ENCODE measurements around the gene CMBL. TPM values are rescaled to one million over a fixed set of nuclear protein-coding genes. Genes with fewer than 3 reads are reported as not detected.
"Not testable (repeated sequence)": the region's sequence is repeated elsewhere in the genome, so short reads cannot be mapped to it uniquely, and the experiment has no call there.

CMBL gene
- total and polyA plus RNA-seq, 10 donors: 1.3 to 11.2 (median 4.1) TPM

DNA sequence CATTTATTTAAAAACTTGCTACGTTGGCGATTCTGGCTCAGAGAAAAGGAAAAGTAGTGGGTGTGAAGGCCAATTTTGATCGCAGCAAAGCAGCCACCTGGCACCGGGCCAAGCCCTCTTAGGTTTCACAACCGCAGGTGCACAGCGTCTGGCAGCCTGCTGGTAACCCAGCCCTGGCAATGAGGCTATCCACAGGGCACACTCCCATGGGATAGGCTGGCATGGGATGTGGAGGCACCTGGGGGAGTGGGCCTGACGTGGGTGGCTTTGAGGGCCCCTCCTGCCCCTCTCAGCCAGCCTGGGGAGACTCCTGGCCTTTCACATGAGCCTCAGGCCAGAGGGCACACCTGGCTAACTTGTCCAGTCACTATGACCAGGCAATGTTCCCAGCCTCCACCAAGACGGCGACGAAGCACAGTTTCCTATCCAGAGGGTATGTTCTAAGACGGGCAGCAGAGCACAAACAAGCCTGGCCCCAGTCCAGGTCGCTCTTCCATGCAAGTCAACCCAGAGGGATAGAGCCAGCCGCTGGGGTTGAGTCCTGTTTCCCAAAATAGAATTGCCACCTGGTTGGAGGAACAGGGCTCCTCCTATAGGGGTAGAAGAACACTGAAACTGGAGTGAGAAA, 19.0 kb downstream of the CMBL start:
- Histone ChIP-seq H3K9me3 (no peaks in the 10 kb centered on the region), H3K36me3 (no peaks in the 10 kb centered on the region), H3K4me3 (no peak overlapping the region), H3K27me3 (replicated peaks in 1 of 7) (no peaks in the 10 kb centered on the region), H3K4me1 (peaks cover 0 to 18% (median 10%) of the 10 kb centered on the region in 6 donors), H3K27ac (no peak overlapping the region)
- peak; percentile 85 for DNase-seq
- WGBS, 5 donors: 36 to 45% (median 43%) methylated on average over 9 to 13 of the region's 13 CpGs
- TF ChIP-seq POLR2A (IDR thresholded peaks at IDR 0.05): no peak
- peak in 2 of 3 donors; percentile 19 to 21 for TF ChIP-seq POLR2AphosphoS5 (IDR thresholded peaks at IDR 0.05)
- intact Hi-C loops (cut with DNase I; ENCODE audit: low total_unique reads): loop anchor here (10.0 kb wide), 1 partner anchor 136 kb away; no protein-coding TSS in a partner anchor

DNA sequence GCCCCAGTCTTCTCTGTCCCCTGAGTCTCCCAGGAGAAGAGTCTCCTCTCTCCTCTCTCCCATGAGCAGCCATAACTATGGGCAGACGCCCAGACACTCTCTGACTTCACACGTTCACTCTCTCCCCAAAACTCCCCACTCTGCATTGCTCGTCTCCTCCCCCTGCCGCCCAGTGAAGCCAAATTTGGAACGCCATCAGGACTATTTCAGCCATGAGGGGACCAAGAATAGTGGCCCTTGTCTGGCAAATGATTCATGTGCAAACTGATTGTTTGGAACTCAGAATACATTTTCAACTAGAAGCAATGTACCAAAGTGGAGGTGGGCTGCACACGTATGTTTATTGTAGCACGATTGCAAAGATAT, 20.9 kb downstream of the CMBL start:
- Histone ChIP-seq H3K27me3 (replicated peaks in 1 of 7) (no peaks in the 10 kb centered on the region), H3K36me3 (no peaks in the 10 kb centered on the region), H3K9me3 (no peaks in the 10 kb centered on the region), H3K4me1 (peaks cover 0 to 18% (median 10%) of the 10 kb centered on the region in 6 donors), H3K27ac (no peak overlapping the region), H3K4me3 (no peak overlapping the region)
- no peak for DNase-seq
- 92 to 96% (median 94%) methylated on average over 7 of the region's 7 CpGs for WGBS, 5 donors
- TF ChIP-seq POLR2AphosphoS5 (IDR thresholded peaks at IDR 0.05) (no peak), POLR2A (IDR thresholded peaks at IDR 0.05) (no peak)
- TF ChIP-seq, protein P1, sequence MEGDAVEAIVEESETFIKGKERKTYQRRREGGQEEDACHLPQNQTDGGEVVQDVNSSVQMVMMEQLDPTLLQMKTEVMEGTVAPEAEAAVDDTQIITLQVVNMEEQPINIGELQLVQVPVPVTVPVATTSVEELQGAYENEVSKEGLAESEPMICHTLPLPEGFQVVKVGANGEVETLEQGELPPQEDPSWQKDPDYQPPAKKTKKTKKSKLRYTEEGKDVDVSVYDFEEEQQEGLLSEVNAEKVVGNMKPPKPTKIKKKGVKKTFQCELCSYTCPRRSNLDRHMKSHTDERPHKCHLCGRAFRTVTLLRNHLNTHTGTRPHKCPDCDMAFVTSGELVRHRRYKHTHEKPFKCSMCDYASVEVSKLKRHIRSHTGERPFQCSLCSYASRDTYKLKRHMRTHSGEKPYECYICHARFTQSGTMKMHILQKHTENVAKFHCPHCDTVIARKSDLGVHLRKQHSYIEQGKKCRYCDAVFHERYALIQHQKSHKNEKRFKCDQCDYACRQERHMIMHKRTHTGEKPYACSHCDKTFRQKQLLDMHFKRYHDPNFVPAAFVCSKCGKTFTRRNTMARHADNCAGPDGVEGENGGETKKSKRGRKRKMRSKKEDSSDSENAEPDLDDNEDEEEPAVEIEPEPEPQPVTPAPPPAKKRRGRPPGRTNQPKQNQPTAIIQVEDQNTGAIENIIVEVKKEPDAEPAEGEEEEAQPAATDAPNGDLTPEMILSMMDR (IDR thresholded peaks at IDR 0.05 in 8 of 11, conservative IDR thresholded peaks at IDR 0.05 in 3 of 11): no peak
- intact Hi-C loops (cut with DNase I; ENCODE audit: low total_unique reads): loop anchor here (10.0 kb wide), 1 partner anchor 138 kb away; no protein-coding TSS in a partner anchor

DNA sequence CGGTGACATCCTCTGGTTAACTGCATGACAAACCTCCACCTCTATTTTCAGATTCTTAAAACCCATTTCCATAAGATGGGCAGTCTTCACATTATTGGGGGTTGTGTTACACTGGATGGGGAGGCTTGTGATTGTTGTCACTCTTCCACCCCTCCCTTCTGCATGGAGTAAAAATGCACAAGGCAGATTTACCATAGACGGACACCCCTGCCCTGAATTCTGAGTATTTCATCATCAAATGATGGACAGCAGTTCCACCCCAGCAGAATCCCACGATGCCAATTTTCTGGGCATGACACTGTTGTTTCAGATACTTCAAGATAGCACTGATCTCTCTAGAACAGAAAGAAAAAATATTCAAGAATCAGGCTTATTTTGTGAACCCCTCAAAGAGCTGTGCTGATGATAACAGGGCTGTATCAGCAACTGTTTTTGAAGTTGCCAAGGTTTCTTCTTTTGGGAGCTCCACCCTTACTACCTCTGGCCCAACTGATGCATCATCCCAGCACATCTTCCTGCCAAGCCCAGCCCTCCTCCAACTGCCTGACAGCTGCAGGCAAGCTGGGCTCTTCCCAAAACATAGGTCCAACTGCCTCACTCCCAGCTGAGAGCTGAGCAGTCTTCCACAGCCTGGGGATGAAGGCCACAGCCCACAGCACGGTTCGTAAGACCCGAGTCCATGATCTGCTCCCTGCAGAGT, 21.4 kb downstream of the CMBL start:
- no peak for DNase-seq
- Histone ChIP-seq H3K9me3 (no peaks in the 10 kb centered on the region), H3K36me3 (no peaks in the 10 kb centered on the region), H3K27me3 (replicated peaks in 1 of 7) (no peaks in the 10 kb centered on the region), H3K27ac (no peak overlapping the region), H3K4me3 (no peak overlapping the region), H3K4me1 (peaks cover 0 to 18% (median 10%) of the 10 kb centered on the region in 6 donors)
- TF ChIP-seq POLR2A (IDR thresholded peaks at IDR 0.05) (no peak), POLR2AphosphoS5 (IDR thresholded peaks at IDR 0.05) (no peak)
- TF ChIP-seq, protein P1 (IDR thresholded peaks at IDR 0.05 in 8 of 11, conservative IDR thresholded peaks at IDR 0.05 in 3 of 11): no peak
- intact Hi-C loops (cut with DNase I; ENCODE audit: low total_unique reads): loop anchor here (10.0 kb wide), 1 partner anchor 138 kb away; no protein-coding TSS in a partner anchor
- 87 to 93% (median 90%) methylated on average over 6 of the region's 6 CpGs for WGBS, 5 donors

DNA sequence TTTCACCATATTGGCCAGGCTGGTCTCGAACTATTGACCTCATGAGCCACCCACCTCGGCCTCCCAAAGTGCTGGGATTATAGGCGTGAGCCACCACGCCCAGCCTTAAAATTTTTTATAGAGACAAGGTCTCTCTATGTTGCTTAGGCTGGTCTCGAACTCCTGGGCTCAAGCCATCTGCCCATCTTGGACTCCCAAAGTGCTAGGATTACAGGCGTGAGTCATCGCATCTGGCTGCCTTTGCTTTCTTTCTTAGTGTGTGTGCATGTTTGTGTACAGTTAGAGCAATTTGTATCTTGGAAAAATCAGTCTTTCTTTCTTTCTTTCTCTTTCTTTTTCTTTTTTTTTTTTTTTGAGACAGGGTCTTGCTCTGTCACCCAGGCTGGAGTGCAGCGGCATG, 22.3 kb downstream of the CMBL start:
- not testable (repeated sequence) for H3K36me3 ChIP-seq; H3K4me3 ChIP-seq; DNase-seq; H3K27me3 ChIP-seq (replicated peaks in 1 of 7); H3K9me3 ChIP-seq; H3K27ac ChIP-seq
- 94 to 97% (median 97%) methylated on average over 8 of the region's 8 CpGs for whole genome bisulfite sequencing, 5 donors
- intact Hi-C loops (cut with DNase I; ENCODE audit: low total_unique reads): loop anchor here (10.0 kb wide), 1 partner anchor 139 kb away; no protein-coding TSS in a partner anchor
- H3K4me1 ChIP-seq: peaks cover 0 to 18% (median 10%) of the 10 kb centered on the region in 6 donors

All from spleen (tissue), 11 donors.